Tongue (tissue), 2 donors: Measurements from ENCODE around the gene TULP3. TPM values are rescaled to one million over a fixed set of nuclear protein-coding genes. Genes with fewer than 3 reads are reported as not detected.
A peak's percentile ranks its signal among the peaks of the same experiment; 100 is the strongest.

Experiments used
- DNase-seq: peaks from one replicate; pipeline ENCODE4 v3.0.0-alpha.2; 2015
- total RNA-seq: library from RNA; depleted of rRNA; stranded (reverse); fragments of >200 nt; gene quantifications from one replicate; pipeline ENCODE4 v1.2.3, GENCODE V29; 2014

The TULP3 gene
- total RNA-seq, 1 donor from 2014 or later: 18.9 TPM

DNA sequence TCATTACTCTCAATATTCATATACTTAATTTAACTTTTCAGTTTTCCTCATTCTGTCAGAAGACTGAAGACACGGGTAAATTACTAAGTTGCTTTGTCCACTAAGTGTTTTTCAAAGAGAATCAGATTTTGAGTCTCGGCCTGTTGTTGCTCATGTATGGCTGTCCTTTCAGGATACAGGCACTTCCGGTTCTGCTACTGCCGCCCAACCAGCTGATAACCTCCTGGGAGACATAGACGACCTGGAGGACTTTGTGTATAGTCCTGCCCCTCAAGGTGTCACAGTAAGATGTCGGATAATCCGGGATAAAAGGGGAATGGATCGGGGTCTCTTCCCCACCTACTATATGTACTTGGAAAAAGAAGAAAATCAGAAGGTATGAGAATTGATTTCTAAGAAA lies 40.2 kb downstream of the TULP3 start:
- no peak for DNase-seq

DNA sequence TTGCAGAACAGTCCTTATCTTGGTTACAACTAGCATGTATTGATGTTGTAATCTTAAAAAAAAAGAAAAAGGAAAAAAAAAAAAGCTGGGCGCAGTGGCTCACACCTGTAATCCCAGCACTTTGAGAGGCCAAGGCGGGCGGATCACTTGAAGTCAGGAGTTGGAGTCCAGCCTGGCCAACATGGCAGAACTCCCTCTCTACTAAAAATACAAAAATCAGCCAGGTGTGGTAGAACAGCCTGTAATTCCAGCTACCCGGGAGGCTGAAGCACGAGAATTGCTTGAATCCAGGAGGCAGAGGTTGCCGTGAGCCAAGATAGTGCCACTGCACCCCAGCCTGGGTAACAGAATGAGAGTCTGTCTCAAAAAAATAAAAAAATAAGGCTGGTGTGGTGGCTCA lies 42.9 kb downstream of the TULP3 start:
- no peak for DNase-seq

DNA sequence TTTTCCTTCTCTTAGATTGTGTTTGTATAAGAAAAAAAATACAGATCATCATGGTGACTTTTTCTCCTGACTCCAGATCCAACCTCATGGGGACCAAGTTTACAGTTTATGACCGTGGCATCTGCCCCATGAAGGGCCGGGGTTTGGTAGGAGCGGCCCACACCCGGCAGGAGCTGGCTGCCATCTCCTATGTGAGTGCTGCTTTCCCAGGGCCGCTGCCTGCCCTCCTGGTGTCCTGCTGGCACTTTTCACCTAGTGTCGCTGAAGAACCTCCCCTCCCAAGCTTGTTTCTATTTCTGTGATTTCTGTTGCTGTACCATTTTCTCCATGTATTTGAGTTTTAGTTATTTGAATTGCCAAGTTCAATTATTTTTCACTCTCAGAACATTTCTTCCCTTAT lies 43.7 kb downstream of the TULP3 start:
- DNase-seq: no peak

DNA sequence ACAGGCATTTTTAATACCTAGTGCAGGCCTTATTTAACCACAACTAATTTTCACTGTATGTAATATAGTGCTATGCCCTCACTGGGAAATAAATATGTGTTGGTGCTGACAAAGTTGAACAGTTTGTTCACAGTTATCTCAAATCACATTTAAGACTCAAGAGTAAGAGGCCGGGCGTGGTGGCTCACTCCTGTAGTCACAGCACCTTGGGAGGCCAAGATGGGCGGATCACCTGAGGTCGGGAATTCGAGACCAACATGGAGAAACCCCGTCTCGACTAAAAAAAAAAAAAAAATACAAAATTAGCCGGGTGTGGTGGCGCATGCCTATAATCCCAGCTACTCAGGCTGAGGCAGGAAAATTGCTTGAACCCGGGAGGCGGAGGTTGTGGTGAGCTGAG lies 45.6 kb downstream of the TULP3 start:
- no peak for DNase-seq

DNA sequence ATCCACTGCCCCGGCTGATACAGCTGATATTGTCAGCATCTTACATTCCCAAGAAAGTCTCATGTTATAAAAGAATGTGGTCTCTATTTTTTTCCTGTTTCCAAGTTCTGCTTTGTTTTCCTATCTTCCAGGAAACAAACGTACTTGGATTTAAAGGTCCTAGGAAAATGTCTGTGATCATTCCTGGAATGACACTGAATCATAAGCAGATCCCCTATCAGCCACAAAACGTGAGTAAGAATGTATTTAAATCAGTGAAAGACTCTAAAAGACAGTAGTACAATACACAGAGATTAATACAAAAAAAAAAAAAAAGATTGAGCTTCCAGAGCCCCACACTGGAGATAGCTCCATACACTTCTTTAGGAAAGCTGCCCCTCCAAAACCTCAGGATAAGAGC lies 46.8 kb downstream of the TULP3 start:
- DNase-seq: no peak

DNA sequence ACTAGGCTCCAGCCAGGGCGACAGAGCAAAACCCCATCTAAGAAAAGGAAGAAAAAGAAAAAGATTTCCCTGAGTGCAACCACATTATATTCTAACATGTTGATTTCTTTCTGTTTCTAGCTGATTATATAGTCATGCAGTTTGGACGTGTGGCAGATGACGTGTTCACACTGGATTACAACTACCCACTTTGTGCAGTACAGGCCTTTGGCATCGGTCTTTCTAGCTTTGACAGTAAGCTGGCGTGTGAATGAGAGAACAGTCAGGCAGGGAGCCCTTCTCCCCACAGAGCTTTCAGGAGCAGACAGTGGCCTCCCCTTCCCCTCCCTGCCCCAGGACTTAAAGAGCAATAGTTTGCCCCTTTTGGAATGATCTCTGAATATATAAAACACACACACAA lies 48.5 kb downstream of the TULP3 start:
- DNase-seq: no peak

DNA sequence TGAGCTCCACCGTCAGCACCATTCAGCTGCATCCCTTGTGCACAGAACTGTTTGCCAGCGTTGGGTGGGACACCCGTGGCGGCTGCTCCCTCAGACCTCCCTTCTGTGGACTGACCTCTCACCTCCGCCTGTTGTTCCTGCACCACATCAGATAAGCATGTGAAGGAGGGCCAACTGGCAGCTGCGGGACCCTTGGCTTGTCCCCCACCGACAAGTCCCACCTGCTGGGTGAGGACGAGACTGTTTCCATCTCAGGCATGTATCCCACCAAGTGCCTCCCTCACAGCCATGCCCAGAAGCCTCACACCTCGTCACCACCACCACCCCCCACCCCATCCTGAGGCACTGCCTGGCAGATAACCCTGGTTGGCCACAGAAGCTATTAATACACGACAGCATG lies 49.9 kb downstream of the TULP3 start:
- DNase-seq: peak; percentile 30

DNA sequence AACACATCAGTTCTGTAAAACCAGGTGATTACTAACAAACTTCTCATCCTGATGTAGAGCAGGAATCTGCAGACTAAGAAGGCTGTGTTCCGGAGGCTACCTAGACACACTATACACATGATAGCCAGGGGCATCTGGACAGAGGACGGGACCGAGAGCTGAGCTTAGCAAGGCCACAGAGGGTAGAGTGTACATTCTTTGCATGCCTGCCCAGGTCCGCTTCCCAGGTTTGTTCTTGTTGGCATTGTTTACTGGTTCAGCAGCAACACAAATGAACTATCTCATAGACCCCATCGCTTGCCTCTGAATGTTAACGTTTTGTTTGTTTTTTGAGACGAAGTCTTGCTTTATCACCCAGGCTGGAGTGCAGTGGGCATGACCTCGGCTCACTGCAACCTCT lies 50.8 kb downstream of the TULP3 start:
- DNase-seq: no peak

DNA sequence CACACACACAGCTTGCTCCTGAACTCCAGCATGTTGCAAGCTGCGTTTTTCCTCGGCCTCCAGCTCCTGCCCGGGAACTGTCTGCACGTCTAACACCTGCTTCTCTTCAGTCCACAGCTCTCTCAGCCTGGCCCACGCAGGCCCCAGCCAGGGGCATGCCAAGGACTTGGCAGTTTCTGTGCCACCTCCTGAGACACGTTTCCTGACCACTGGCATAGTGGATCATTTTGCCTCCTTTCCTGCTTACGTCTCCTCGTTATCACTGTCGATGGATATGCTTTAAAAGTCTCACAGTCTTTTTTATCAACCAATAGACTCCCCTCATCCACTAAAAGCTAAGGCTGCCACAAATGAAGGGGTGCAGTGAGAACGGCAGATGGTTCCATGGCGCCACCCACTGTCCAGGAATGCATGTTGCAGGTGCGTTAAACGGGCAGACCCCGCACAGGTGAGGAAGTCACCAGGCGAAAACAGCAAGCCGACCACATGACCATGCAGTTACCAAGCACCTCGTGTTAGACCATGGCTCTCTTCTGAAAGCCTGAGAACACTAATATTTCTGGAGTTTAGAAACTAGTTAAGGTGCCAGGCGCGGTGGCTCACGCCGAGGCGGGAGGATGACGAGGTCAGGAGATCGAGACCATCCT lies 53.8 kb downstream of the TULP3 start:
- peak; percentile 73 for DNase-seq

DNA sequence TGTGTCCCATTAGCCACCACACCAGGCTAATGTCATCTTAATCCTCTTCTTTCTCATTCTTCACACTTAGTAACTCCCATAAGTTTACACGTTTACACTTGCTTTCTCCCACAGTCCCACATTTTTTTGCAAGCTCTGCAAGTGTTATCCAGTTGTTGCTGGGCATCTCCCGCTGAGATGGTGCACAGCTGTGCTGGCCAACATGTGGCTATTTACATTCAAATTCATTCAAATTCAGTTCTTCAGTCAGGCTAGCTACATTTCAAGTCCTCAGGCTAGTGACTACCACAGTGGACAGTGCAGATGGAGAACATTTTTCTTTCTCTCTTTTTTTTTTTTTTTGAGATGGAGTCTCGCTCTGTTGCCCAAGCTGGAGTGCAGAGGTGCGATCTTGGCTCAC lies 58.7 kb downstream of the TULP3 start:
- DNase-seq: peak; percentile 24

DNA sequence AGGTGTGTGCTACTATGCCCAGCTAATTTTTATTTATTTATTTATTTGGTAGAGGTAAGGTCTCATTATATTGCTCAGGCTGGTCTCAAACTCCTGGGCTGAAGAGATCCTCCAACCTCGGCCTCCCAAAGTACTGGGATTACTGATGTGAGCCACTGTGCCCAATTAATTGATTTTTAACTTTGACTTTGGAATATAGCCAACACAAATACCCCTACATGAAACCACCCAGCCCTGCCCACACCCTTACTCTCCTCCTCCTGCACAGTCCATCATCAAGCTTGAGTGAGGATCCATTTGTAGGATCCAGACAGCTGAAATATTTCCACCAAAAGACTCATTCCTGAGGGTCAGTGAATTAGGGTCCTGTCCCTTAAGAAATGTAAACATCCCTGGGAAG lies 65.2 kb downstream of the TULP3 start:
- DNase-seq: no peak

DNA sequence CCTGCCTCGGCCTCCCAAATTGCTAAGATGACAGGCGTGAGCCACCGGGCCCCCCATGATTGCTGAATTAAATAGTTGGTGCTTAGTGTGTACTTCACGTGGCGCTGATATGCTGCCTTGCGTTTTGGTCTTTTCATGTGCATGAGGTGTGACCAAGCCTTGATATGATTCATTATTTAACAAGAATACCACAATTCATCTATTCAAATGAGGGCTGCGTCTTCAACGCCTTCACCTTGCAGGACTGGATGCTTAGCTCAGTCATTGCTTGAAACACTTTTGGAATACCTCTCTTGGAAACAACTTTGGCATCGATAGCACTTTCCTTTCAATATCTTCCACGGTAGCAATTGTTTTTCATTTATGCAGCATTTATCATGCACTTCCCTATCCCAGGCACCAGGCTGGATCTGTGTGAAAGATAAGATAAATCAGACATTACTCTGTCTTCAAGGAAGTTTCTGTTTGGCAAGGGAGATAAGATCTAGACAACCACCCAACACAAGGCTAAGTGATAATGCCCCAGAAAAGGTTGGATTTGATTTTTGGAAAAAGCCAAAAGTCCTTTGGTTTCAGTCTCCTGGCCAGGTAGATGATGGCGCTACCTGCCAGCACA lies 67.2 kb downstream of the TULP3 start:
- no peak for DNase-seq

DNA sequence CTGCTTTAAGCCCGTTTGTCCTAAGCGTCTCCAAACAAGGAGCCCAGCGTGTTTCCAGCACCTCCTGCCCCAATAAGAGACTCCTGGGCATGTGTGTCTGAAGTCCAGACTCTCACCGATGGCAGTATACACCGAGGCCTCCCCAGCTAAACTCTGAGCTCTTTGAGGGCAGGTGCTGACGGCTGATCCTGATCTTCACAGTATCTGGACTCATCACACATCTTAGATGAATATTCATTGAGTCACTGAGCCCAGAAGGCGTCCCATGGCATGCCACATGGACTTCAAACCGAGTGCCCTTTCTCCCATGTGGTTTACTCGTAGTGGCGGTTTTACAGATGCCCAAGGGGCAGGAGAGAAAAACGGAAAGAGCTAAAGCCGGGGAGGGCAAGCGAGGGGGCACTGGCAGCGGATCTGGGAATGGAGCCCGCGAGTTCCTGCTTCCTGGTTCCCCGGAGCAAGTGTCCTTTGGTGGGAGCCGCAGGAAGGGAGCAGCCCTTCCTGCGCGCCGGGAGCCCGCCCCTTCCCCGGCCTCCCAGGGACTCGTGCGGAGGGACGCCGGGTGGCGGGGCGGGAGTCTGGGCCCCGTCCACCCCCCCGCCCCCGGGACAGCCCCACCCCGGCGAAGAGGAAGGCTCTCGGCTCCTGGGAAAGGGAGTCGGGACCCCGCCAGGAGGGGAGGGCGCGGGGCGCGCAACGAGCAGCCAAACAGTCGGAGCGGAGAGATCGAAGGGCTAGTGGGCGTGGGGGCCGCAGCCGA lies 67.9 kb downstream of the TULP3 start:
- peak; percentile 74 for DNase-seq

DNA sequence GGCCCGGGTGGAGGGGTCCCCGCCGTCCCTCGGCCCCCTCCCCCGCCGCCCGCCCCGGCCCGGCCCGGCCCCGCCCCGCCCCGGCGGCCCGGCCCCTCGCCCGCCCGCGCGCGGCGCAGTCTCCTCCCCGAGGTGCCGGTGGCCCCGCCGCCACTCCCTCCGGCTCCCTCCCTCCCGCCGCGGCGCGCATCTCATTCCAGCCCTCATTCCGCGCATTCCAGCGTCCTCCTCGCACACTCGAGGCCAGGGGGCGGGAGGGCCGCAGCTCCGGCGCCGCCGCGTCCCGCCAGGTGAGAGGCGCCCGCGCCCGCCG lies 68.5 kb downstream of the TULP3 start, which contains the start of gene TEAD4:
TEAD4 (plus strand) TSS at position 206 of the 313 bp plus-strand sequence.
- peak; percentile 88 for DNase-seq

DNA sequence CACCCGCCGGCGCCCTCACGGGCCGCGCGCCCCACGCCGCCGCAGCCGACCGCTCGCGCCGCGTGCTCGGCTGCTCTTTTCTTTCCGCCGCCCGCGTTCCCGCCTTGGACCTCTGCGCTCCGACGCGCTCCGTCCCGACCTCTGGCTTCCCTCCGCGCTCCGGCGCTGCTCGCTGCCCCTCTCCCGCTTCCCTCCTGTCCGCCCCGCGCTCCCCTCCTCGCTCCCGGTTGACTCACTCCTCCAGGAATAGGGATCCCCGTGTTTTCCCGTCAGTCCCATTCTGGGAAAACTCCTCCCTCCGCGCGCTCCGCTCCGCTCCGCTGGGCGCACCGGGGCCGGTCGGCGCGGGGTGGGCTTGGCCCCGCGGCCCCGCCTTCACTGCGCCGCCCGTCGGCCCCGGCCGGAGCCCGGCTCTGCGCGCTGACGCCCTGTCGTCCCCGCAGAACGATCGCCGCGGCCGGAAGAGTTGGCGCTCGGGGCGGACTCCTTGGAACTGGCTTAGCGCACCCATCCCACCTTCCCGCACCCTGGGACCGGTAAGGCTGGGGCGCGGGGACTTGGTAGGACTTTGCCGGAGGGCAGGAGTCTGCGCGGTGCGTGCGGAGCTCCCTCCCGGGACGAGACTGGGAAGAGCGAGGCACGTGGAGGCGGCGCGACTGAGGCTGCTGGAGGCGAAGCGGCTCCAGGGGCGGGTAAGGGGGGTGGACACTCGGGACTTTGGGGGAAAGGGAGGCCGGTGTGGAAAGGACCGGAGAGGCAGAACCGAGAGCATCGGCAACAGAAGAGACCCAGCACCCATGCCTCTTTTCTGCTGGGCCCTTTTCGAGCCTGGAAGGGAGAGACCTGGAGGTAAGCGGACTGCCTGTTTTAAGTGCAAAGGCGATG lies 69.1 kb downstream of the TULP3 start:
- peak; percentile 69 for DNase-seq

DNA sequence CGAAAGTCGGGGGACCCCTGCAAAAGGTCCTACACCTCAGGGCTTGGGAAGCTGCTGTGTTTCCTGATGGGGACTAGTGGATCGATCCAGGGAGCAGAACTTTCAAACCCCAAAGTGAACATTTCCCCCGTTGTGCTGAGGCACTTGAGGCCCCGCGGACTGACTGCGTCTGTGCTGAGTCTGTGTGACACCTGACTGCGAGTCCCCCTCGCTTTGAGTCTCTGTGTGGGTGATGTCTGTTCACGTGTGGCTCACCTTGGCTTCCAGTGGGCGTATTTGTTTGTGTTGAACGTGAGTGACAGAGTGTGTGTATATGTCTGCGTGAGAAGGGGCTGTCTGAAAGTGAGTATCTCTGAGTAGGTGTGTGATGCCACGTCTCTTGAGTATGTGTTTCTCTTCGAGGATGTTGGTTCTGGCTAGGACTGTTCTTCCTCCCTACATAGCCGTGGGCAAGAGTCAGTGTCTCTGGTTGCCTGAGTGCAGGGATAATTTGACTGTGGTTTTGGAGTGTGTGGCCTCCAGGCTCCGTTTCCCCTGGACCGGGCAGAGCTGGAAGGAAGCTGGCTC lies 69.8 kb downstream of the TULP3 start:
- DNase-seq: no peak

DNA sequence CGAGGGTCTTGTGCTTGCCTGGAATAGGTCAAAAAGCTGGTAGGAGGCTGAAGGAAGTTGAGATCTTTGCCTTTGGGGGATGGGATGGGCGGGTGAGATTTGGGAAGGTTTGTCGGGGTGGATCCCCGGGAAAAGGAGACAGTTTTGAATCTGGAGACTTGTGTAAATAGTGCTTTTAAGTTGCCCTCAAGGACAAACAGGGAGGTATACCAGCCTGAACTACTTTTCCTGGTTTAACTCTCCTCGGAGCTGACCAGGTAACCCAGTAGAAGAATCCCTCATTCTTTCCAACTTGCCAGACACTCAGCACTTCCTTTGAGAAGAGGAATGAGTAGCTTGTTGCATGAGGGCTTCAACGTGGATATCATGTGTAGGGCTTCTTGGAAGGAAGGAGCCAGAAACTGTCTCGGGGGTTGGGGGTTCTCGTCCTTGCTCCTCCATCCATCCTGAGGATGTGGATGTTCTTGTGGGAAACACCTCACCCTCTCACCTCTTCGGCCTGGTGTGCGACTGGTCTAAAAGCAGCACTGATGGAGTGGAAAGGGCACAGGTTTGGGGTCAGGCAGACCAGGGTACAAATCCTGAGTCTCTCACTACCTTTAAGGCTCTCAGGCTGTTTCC lies 70.4 kb downstream of the TULP3 start:
- no peak for DNase-seq

DNA sequence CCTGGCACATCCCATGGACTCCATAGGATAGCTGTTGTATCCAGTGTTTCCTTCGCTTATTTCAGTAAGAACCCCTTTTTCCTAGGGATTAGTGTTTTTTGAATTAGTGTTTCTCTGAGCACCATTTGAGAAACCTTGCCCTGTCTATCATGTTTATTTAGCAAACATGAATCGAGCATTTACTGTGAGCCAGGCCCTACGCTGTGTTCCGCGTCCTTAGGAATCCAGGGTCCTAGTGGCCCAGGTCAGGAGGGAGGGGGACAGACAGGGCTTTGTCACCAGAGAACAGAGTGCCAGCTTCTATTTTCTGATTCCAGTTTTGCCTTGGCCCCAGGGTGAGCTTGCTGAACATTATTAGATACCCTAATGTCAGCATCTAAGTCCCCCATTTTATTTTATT lies 71.0 kb downstream of the TULP3 start:
- DNase-seq: no peak

DNA sequence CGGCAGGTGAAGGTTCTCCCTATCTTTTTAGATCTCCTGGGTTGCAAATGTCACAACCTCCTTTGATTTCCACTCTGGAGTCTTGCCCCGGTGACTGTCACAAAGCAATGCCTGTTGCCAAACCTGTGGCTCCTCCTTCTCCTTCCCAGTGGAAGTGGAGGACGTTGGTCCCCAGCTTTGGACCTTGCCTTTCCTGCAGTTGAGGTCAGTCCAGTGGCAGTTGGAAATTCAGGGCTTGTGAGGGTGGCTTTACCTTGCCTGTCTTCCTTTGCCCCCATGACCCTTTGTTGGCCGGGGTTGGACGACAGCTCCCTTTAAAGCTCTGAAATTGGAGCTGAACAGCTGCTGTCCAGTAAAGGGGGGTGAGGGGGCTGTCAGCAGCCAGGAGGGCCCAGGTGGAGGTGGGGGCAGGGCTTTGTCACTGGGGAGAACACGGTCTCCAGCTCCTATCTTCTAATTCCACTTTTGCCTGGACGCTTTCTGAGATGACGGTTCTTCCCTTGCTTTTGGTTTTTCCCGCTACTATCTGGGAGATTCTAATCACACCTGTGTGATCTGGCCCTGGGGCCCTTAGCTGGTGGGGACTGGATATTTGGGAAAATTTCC lies 72.6 kb downstream of the TULP3 start:
- peak; percentile 56 for DNase-seq

DNA sequence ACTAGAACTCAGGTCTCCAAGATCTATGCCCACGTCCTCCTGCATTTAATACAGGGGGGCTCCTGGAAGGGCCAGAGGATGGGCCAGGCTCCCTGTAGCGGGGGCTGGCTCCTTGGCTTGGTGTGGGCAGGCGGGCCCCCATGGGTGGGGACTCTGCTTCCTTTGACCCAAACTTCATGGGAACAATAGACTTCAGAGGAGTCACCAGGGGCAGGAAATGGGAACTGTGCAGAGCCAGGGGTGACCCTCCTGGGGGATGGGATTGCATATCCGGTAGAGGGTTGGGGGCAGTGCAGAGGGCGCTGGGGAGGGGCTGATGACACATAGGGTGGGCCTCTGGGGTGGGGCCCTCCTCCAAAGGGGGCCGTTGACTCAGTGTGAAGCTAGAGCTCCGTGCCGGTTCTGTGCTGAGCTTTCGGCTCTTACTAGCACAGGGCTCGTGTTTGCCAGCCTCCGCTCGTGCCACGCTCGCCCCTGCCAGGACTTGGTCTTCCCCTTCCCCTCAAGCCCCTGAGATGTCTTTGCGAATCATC lies 73.1 kb downstream of the TULP3 start:
- DNase-seq: no peak

DNA sequence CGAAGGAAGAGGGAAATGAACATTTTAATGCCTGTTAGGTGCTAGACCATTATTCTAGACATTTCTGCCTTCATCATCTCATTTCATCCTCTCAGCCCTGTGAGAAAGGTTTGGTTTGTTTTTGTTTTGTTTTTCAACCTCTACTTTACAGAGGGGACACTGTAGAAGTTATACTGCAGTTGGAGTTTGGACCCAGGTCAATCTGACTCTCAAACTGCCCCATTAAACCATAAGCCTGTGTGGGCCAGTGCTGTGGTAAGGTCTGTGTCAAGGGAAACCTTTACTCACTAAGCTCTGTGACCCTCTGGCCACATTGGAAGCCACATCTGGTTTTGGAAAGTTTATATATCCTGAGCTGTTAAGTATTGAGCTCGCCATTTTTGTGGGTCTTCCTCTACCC lies 77.0 kb downstream of the TULP3 start:
- no peak for DNase-seq
